Caco-2 (cell line): Measurements from ENCODE around the gene SSH2. TPM values are rescaled to one million over a fixed set of nuclear protein-coding genes. Genes with fewer than 3 reads are reported as not detected.

ENCODE experiments used
- BruUV-seq: library from RNA; stranded (reverse); fragments of 400-500 nt; replicated peaks from 2 replicates; lab custom pipeline; 2021; lab: Mats Ljungman, UMichigan
- CTCF ChIA-PET: fragments of 300-600 bp; sonication (Branson Sonifier 250); formaldehyde crosslinking; loops from one replicate; lab custom pipeline; 2022; ENCODE audit warnings: antibody characterized with exemption; lab: Charles Lee
- POLR2A ChIA-PET: fragments of 300-600 bp; sonication (Branson Sonifier 250); formaldehyde crosslinking; loops from one replicate; lab custom pipeline; 2022; ENCODE audit warnings: antibody characterized with exemption; lab: Charles Lee
- DNase-seq, 2 experiments: peaks; one replicate each; pipeline versions ENCODE4 v3.0.0 to v3.0.0-alpha.2; 2020 to 2022
- H3K27me3 ChIP-seq: replicated peaks from 2 replicates; pipeline ENCODE4 v1.6.0; 2011; ENCODE audit warnings: low read length; ENCODE audit not compliant: control insufficient read depth, insufficient read depth
- H3K36me3 ChIP-seq: 2 replicates; pipeline ENCODE4 v1.5.1; 2011; ENCODE audit warnings: low read length; ENCODE audit not compliant: control insufficient read depth, insufficient read depth
- H3K4me1 ChIP-seq: fragments of 250-450 bp; sonication (Bioruptor Pico); 2 replicates; pipeline ENCODE4 v1.5.1; 2020; ENCODE audit warnings: mild to moderate bottlenecking
- H3K4me3 ChIP-seq: 2 replicates; pipeline ENCODE4 v1.5.1; 2011; ENCODE audit warnings: low read depth, mild to moderate bottlenecking, control low read depth, low read length
- H3K9me3 ChIP-seq: fragments of 250-450 bp; sonication (Bioruptor Pico); 2 replicates; pipeline ENCODE4 v1.5.1; 2020; ENCODE audit warnings: mild to moderate bottlenecking, moderate library complexity
- H3K27ac Mint-ChIP-seq: one replicate; pipeline ENCODE4 v1.8.0; 2022; ENCODE audit warnings: mixed read lengths; ENCODE audit not compliant: unreplicated experiment
- H3K27me3 Mint-ChIP-seq: one replicate; pipeline ENCODE4 v1.8.0; 2022; ENCODE audit warnings: mixed read lengths; ENCODE audit not compliant: insufficient read depth, unreplicated experiment
- H3K36me3 Mint-ChIP-seq: one replicate; pipeline ENCODE4 v1.8.0; 2022; ENCODE audit warnings: mild to moderate bottlenecking, mixed read lengths; ENCODE audit not compliant: insufficient read depth, unreplicated experiment
- H3K4me1 Mint-ChIP-seq: one replicate; pipeline ENCODE4 v1.8.0; 2022; ENCODE audit warnings: low read depth, mixed read lengths; ENCODE audit not compliant: unreplicated experiment
- H3K4me3 Mint-ChIP-seq: one replicate; pipeline ENCODE4 v1.8.0; 2022; ENCODE audit warnings: mild to moderate bottlenecking, moderate library complexity, mixed read lengths; ENCODE audit not compliant: unreplicated experiment
- H3K9me3 Mint-ChIP-seq: one replicate; pipeline ENCODE4 v1.8.0; 2022; ENCODE audit warnings: mixed read lengths; ENCODE audit not compliant: unreplicated experiment
- intact Hi-C: fragments of 100-400 bp; cut with micrococcal nuclease; formaldehyde crosslinking; loops from one replicate; pipeline ENCODE4 v1.10.0; 2022; ENCODE audit not compliant: unreplicated experiment
- total RNA-seq: library from RNA; stranded (reverse); gene quantifications from 2 replicates; pipeline ENCODE4 v1.2.3, GENCODE V29; 2022
- TF ChIP-seq, protein P1 (sequence below), 2 experiments: fragments of 200-600 bp in 1 of 2; IDR thresholded peaks; 1 replicate in 1 of 2; 2 replicates in 1 of 2; pipeline versions ENCODE4 v1.5.1 to v1.8.0; 2011 to 2022; ENCODE audit warnings: antibody characterized with exemption in 1 of 2, control low read depth in 1 of 2, inconsistent platforms in 1 of 2, low read depth in 1 of 2, low read length in 1 of 2, mild to moderate bottlenecking in 1 of 2, moderate library complexity in 1 of 2; ENCODE audit not compliant: insufficient read depth in 1 of 2, severe bottlenecking in 1 of 2, unreplicated experiment in 1 of 2

Gene SSH2
- total RNA-seq, 1 experiment from 2014 or later: 48.2 TPM

GRCh38 chr17:29592850-29593551, 337.0 kb downstream of the SSH2 start, which contains the start of gene ANKRD13B:
TSS of gene ANKRD13B (plus strand) at chr17:29593132. CDS start at chr17:29593622, 490 bp downstream.
- Mint-ChIP-seq H3K27me3 (no peaks in the 10 kb centered on the region), H3K36me3 (peaks cover 8% of the 10 kb centered on the region), H3K9me3 (no peaks in the 10 kb centered on the region), H3K4me1 (no peaks in the 10 kb centered on the region), H3K4me3 (peak within 1 kb of the TSS; percentile 86), H3K27ac (no peak within 1 kb of the TSS)
- Histone ChIP-seq H3K4me3 (peak within 1 kb of the TSS; percentile 48), H3K27me3 (no peaks in the 10 kb centered on the region), H3K36me3 (no peaks in the 10 kb centered on the region), H3K4me1 (peaks cover 38% of the 10 kb centered on the region), H3K9me3 (no peaks in the 10 kb centered on the region)
- DNase-seq: peak in 1 of 2 experiments; percentile 49
- TF ChIP-seq, protein P1, sequence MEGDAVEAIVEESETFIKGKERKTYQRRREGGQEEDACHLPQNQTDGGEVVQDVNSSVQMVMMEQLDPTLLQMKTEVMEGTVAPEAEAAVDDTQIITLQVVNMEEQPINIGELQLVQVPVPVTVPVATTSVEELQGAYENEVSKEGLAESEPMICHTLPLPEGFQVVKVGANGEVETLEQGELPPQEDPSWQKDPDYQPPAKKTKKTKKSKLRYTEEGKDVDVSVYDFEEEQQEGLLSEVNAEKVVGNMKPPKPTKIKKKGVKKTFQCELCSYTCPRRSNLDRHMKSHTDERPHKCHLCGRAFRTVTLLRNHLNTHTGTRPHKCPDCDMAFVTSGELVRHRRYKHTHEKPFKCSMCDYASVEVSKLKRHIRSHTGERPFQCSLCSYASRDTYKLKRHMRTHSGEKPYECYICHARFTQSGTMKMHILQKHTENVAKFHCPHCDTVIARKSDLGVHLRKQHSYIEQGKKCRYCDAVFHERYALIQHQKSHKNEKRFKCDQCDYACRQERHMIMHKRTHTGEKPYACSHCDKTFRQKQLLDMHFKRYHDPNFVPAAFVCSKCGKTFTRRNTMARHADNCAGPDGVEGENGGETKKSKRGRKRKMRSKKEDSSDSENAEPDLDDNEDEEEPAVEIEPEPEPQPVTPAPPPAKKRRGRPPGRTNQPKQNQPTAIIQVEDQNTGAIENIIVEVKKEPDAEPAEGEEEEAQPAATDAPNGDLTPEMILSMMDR (IDR thresholded peaks at IDR 0.05; ENCODE audit: insufficient read depth in 1 of 2, low read depth in 1 of 2, low read length in 1 of 2, severe bottlenecking in 1 of 2, unreplicated experiment in 1 of 2): no peak
- ChIA-PET POLR2A (interaction anchor here (0.5 to 0.7 kb wide), 2 partner anchors 352 to 437 kb away, joined by 3 read pairs; no protein-coding TSS in a partner anchor), CTCF (interaction anchor here (0.6 to 5.0 kb wide), 7 partner anchors 12 to 413 kb away, joined by 3 to 69 read pairs (median 15); partner anchors contain the start of genes ABHD15, MYO18A and TP53I13)
- BruUV-seq: no TSS peak
- intact Hi-C loops: loop anchor here (5.0 to 10.0 kb wide), 2 partner anchors 58 to 301 kb away; partner anchors contain the start of gene NUFIP2

- ChIA-PET POLR2A (interaction anchor here (0.5 to 1.0 kb wide), 4 partner anchors 10 to 438 kb away, joined by 3 read pairs; no protein-coding TSS in a partner anchor), CTCF (interaction anchor here (0.5 to 5.0 kb wide), 12 partner anchors 8 to 694 kb away, joined by 3 to 69 read pairs (median 4); partner anchors contain the start of genes ABHD15, MYO18A and TP53I13)
- Mint-ChIP-seq H3K9me3 (no peaks in the 10 kb centered on the region), H3K4me1 (no peaks in the 10 kb centered on the region), H3K27ac (peak overlapping the region; percentile 74), H3K36me3 (peaks cover 8% of the 10 kb centered on the region), H3K4me3 (peak overlapping the region; percentile 86), H3K27me3 (no peaks in the 10 kb centered on the region)
- TF ChIP-seq, protein P1 (IDR thresholded peaks at IDR 0.05; ENCODE audit: insufficient read depth in 1 of 2, low read depth in 1 of 2, low read length in 1 of 2, severe bottlenecking in 1 of 2, unreplicated experiment in 1 of 2): peak; percentile 99
- no peaks in the 10 kb centered on the region for H3K27me3 ChIP-seq
- no peaks in the 10 kb centered on the region for H3K36me3 ChIP-seq
- intact Hi-C loops: loop anchor here (1.0 to 10.0 kb wide), 6 partner anchors 12 to 300 kb away; partner anchors contain the start of genes NUFIP2 and TP53I13
- no peaks in the 10 kb centered on the region for H3K9me3 ChIP-seq
- TSS peak; percentile 57 for BruUV-seq
- peak; percentile 91 to 98 for DNase-seq
- H3K4me1 ChIP-seq: peaks cover 39% of the 10 kb centered on the region
- H3K4me3 ChIP-seq: peak overlapping the region; percentile 56
Measured at GRCh38 chr17:29591737-29592608, 338.1 kb downstream of the SSH2 start.
